Adrenal gland (tissue), 12 donors: Measurements from ENCODE around the gene ADGRL2. TPM values are rescaled to one million over a fixed set of nuclear protein-coding genes. Genes with fewer than 3 reads are reported as not detected.

Source experiments
- DNase-seq, 7 donors: peaks; one replicate each; pipeline ENCODE4 v3.0.0-alpha.2; 2019 to 2020
- H3K27ac ChIP-seq, 5 donors: fragments of 200-600 bp; sonication (generic) in 4 of 5; 1 replicate in 3 of 5; 2 replicates in 2 of 5; pipeline versions ENCODE4 v1.5.1 to v1.8.0; 2016 to 2020; ENCODE audit warnings: mild to moderate bottlenecking in 1 of 5
- H3K27me3 ChIP-seq: fragments of 200-600 bp; 2 replicates; pipeline ENCODE4 v1.8.0; 2021
- H3K36me3 ChIP-seq, 2 donors: fragments of 200-600 bp; replicated peaks in 1 of 2; 1 replicate in 1 of 2; 2 replicates in 1 of 2; pipeline versions ENCODE4 v1.5.1 to v1.8.0; 2018 to 2022
- H3K4me1 ChIP-seq, 2 donors: fragments of 200-600 bp; replicated peaks in 1 of 2; 1 replicate in 1 of 2; 2 replicates in 1 of 2; pipeline versions ENCODE4 v1.5.1 to v1.8.0; 2018 to 2021
- H3K4me3 ChIP-seq, 4 donors: fragments of 200-600 bp; sonication (generic) in 3 of 4; one replicate each; pipeline ENCODE4 v1.5.1; 2016 to 2018
- H3K9me3 ChIP-seq, 3 donors: fragments of 200-600 bp; sonication (generic) in 1 of 3; replicated peaks in 1 of 3; 1 replicate in 2 of 3; 2 replicates in 1 of 3; pipeline versions ENCODE4 v1.5.1 to v1.8.0; 2016 to 2021
- POLR2A ChIP-seq, 2 donors: fragments of 450-650 bp; IDR thresholded peaks; one replicate each; pipeline ENCODE4 v1.6.1; 2017; ENCODE audit warnings: antibody characterized with exemption in 2 of 2, mild to moderate bottlenecking in 2 of 2, moderate library complexity in 1 of 2
- WGBS, 4 donors: extraction: QIAGEN DNeasy Blood & Tissue Kit in 2 of 4; methylation state at CpG; one replicate each; pipeline versions ENCODE4 v1.1.5 to v1.1.7; 2013 to 2017; 5-methylcytosine and 5-hydroxymethylcytosine counted together
- intact Hi-C, 2 donors: fragments of 100-400 bp; cut with DNase I; formaldehyde crosslinking; loops; one replicate each; pipeline versions ENCODE4 v1.14.1 to v1.15.0; 2022 to 2023
- polyA plus RNA-seq, 3 donors: library from polyadenylated mRNA; stranded (reverse); fragments of 200-250 nt in 2 of 3; fragments of 350-450 nt in 1 of 3; fragmentation: Illumina TruSeq in 1 of 3; extraction: RNeasy Lipid Tissue Mini Kit (QIAGEN cat#74804) in 1 of 3; gene quantifications; one replicate each; pipeline ENCODE4 v1.2.3, GENCODE V29; 2013 to 2014
- total RNA-seq, 9 donors: library from RNA; depleted of rRNA in 4 of 9; stranded (reverse); fragments of >200 nt in 4 of 9; fragments of 120-200 nt in 1 of 9; fragmentation: NEBNext Ultra II Directional in 1 of 9; extraction: Animal tissue kit (Norgen Biotek cat#: 25700) in 1 of 9; gene quantifications; one replicate each; pipeline versions ENCODE4 v1.1.0 to v1.2.4, GENCODE V29; 2013 to 2023
- TF ChIP-seq, protein P1 (sequence below), 6 experiments: fragments of 450-650 bp in 4 of 6; fragments of 200-600 bp in 2 of 6; sonication (generic) in 1 of 6; IDR thresholded peaks; 1 replicate in 5 of 6; 2 replicates in 1 of 6; pipeline versions ENCODE4 v1.5.1 to v1.8.0; 2016 to 2021; ENCODE audit warnings: antibody characterized with exemption in 6 of 6, mild to moderate bottlenecking in 2 of 6, moderate library complexity in 1 of 6
- donor health status: healthy with polysubstance abuse.
- donor health status: Bipolar disorder and iron deficiency.
- donor health status: DM: yes; HTN: yes; CAD: no.
- donor health status: DM: no; HTN: no; CAD: no.
- donor health status: DM: no; HTN: no; CAD: no.
- donor health status: DM: yes; HTN: yes; CAD: no.

Gene ADGRL2
- total and polyA plus RNA-seq, 12 donors: 24.2 to 170 (median 58.9) TPM

DNA sequence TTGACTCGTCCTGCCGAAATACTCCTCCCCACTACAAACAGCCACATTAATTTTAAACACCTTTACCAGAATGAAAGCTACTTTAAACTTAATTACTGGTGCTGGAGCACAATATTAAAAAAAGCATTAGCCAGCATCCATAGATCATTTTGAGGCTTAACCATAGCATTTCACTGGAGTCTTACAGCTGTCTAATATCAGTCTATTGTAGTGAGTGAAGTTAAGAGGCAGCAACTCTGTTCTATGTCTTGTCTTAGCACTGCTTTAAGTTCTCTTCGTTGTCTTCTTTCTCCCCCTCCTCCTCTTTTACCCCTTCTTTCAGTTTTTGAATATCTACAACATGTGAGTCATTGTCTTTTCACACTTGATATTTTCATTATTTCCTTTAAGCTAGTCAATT lies 49.3 kb downstream of the ADGRL2 start:
- Histone ChIP-seq H3K4me1 (peaks cover 0 to 10% of the 10 kb centered on the region in 2 donors), H3K27ac (no peak overlapping the region), H3K9me3 (no peaks in the 10 kb centered on the region), H3K36me3 (no peaks in the 10 kb centered on the region), H3K4me3 (no peak overlapping the region), H3K27me3 (no peaks in the 10 kb centered on the region)
- TF ChIP-seq, protein P1, sequence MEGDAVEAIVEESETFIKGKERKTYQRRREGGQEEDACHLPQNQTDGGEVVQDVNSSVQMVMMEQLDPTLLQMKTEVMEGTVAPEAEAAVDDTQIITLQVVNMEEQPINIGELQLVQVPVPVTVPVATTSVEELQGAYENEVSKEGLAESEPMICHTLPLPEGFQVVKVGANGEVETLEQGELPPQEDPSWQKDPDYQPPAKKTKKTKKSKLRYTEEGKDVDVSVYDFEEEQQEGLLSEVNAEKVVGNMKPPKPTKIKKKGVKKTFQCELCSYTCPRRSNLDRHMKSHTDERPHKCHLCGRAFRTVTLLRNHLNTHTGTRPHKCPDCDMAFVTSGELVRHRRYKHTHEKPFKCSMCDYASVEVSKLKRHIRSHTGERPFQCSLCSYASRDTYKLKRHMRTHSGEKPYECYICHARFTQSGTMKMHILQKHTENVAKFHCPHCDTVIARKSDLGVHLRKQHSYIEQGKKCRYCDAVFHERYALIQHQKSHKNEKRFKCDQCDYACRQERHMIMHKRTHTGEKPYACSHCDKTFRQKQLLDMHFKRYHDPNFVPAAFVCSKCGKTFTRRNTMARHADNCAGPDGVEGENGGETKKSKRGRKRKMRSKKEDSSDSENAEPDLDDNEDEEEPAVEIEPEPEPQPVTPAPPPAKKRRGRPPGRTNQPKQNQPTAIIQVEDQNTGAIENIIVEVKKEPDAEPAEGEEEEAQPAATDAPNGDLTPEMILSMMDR (IDR thresholded peaks at IDR 0.05): no peak
- TF ChIP-seq POLR2A (IDR thresholded peaks at IDR 0.05): no peak
- 82 to 91% (median 87%) methylated on average over 3 of the region's 3 CpGs for WGBS, 4 donors
- DNase-seq: no peak
- intact Hi-C loops: no loop called here

DNA sequence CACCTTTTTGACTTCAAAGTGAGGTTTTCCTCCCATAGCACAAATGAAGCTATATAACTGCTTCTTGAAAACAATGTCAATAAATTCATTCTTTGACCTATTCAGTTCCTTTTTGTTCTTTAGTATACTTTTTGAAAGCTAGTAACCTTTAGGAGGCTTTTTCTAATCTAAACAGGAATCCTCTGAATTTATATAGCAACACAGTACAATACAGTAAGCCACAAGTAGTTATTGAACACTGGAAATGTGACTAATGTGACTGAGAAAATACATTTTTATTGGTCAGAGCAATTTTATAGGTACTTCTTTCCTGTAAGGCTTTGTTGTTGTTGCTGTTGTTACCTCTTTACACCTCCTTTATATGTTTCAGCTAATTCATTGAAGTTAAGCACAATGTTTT lies 49.8 kb downstream of the ADGRL2 start:
- H3K4me1 ChIP-seq: peaks cover 0 to 10% of the 10 kb centered on the region in 2 donors
- TF ChIP-seq, protein P1 (IDR thresholded peaks at IDR 0.05): no peak
- no peak for TF ChIP-seq POLR2A (IDR thresholded peaks at IDR 0.05)
- no peak overlapping the region for H3K4me3 ChIP-seq
- H3K27me3 ChIP-seq: no peaks in the 10 kb centered on the region
- intact Hi-C loops: no loop called here
- DNase-seq: no peak
- H3K27ac ChIP-seq: no peak overlapping the region
- H3K36me3 ChIP-seq: no peaks in the 10 kb centered on the region
- H3K9me3 ChIP-seq: no peaks in the 10 kb centered on the region

DNA sequence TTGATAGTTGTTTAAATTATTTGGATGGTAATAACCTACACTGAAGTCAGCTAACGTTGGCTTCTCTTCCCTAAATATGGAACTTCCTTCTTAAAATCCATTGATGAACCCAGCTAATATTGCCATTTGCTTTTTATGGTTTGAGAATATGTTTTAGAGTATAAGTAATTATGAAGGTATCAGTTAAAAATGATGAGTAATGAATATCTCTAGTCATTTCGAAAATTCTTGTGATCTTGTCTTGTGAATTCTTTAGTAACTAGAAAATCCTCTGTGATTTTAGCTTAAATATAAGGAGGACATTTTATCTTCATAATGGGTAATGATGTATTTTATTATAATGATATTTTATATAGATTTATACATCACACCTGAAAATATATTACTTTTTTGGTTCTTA lies 50.5 kb downstream of the ADGRL2 start:
- H3K4me3 ChIP-seq: no peak overlapping the region
- no peak for TF ChIP-seq POLR2A (IDR thresholded peaks at IDR 0.05)
- TF ChIP-seq, protein P1 (IDR thresholded peaks at IDR 0.05): no peak
- intact Hi-C loops: no loop called here
- no peaks in the 10 kb centered on the region for H3K36me3 ChIP-seq
- DNase-seq: no peak
- H3K27ac ChIP-seq: no peak overlapping the region
- no peaks in the 10 kb centered on the region for H3K27me3 ChIP-seq
- H3K9me3 ChIP-seq: no peaks in the 10 kb centered on the region
- WGBS, 4 donors: 91 to 95% (median 93%) methylated on average over 2 of the region's 2 CpGs
- peaks cover 0 to 10% of the 10 kb centered on the region in 2 donors for H3K4me1 ChIP-seq

DNA sequence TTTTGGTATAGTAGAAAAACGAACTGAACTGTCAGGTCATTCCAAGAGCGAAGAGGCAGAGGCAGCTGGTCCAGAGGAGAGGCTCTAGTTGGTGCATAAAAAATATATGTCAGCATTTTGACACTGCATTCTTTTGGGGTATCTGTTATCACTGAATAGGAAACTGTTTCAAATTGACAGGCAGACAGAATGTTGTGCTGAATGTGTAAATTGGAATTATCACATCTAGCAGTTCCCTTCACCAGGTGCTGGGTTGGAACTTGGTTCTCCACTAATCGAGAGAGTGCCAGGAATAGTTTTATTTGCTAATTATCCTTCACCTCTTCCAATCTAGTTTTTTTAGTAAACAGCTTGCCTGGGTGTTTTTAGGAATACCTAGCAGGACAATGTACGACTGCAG lies 52.2 kb downstream of the ADGRL2 start:
- Histone ChIP-seq H3K4me1 (peaks cover 0 to 5% of the 10 kb centered on the region in 2 donors), H3K27ac (no peak overlapping the region), H3K4me3 (no peak overlapping the region), H3K27me3 (no peaks in the 10 kb centered on the region), H3K36me3 (no peaks in the 10 kb centered on the region), H3K9me3 (peaks cover 0 to 6% (median 0%) of the 10 kb centered on the region in 3 donors)
- 81 to 83% (median 83%) methylated on average over 4 of the region's 4 CpGs for WGBS, 4 donors
- TF ChIP-seq, protein P1 (IDR thresholded peaks at IDR 0.05): no peak
- TF ChIP-seq POLR2A (IDR thresholded peaks at IDR 0.05): no peak
- intact Hi-C loops: no loop called here
- no peak for DNase-seq
